IPS-20b (cell line): ENCODE measurements around the gene CHRNE.

Source experiments
- H3K27ac ChIP-seq: one replicate; pipeline ENCODE4 v1.5.1; 2013; ENCODE audit warnings: low read length
- H3K27me3 ChIP-seq: 2 replicates; pipeline ENCODE4 v1.6.1; 2013; ENCODE audit warnings: mild to moderate bottlenecking, low read length, inconsistent platforms; ENCODE audit not compliant: insufficient read depth
- H3K36me3 ChIP-seq: 2 replicates; pipeline ENCODE4 v1.6.1; 2013; ENCODE audit warnings: low read depth, mild to moderate bottlenecking, inconsistent platforms, low read length, moderate library complexity; ENCODE audit not compliant: insufficient read depth
- H3K4me1 ChIP-seq: 2 replicates; pipeline ENCODE4 v1.6.1; 2013; ENCODE audit warnings: mild to moderate bottlenecking, control low read depth, inconsistent platforms, low read length, moderate library complexity; ENCODE audit not compliant: insufficient read depth
- H3K4me3 ChIP-seq: 2 replicates; pipeline ENCODE4 v1.5.1; 2013; ENCODE audit warnings: mild to moderate bottlenecking, low read length, inconsistent platforms
- H3K9ac ChIP-seq: 2 replicates; pipeline ENCODE4 v1.6.1; 2013; ENCODE audit warnings: low read depth, mild to moderate bottlenecking, inconsistent platforms, low read length, moderate library complexity
- H3K9me3 ChIP-seq: 2 replicates; pipeline ENCODE4 v1.6.1; 2013; ENCODE audit warnings: mild to moderate bottlenecking, low read depth, low read length, inconsistent platforms; ENCODE audit not compliant: insufficient read depth

CHRNE gene

GRCh38 chr17:4893272-4893671 lies 9.6 kb downstream of the CHRNE start:
- no peak overlapping the region for H3K9ac ChIP-seq
- no peaks in the 10 kb centered on the region for H3K9me3 ChIP-seq
- H3K27ac ChIP-seq, result no peak overlapping the region
- H3K36me3 ChIP-seq, result peaks cover 61% of the 10 kb centered on the region
- no peaks in the 10 kb centered on the region for H3K27me3 ChIP-seq
- H3K4me3 ChIP-seq, result no peak overlapping the region
- no peaks in the 10 kb centered on the region for H3K4me1 ChIP-seq

GRCh38 chr17:4892499-4893221 lies 10.2 kb downstream of the CHRNE start:
- Histone ChIP-seq H3K4me3 (no peak overlapping the region), H3K36me3 (peaks cover 61% of the 10 kb centered on the region), H3K9me3 (no peaks in the 10 kb centered on the region), H3K27me3 (no peaks in the 10 kb centered on the region), H3K27ac (no peak overlapping the region), H3K4me1 (no peaks in the 10 kb centered on the region), H3K9ac (no peak overlapping the region)

DNA sequence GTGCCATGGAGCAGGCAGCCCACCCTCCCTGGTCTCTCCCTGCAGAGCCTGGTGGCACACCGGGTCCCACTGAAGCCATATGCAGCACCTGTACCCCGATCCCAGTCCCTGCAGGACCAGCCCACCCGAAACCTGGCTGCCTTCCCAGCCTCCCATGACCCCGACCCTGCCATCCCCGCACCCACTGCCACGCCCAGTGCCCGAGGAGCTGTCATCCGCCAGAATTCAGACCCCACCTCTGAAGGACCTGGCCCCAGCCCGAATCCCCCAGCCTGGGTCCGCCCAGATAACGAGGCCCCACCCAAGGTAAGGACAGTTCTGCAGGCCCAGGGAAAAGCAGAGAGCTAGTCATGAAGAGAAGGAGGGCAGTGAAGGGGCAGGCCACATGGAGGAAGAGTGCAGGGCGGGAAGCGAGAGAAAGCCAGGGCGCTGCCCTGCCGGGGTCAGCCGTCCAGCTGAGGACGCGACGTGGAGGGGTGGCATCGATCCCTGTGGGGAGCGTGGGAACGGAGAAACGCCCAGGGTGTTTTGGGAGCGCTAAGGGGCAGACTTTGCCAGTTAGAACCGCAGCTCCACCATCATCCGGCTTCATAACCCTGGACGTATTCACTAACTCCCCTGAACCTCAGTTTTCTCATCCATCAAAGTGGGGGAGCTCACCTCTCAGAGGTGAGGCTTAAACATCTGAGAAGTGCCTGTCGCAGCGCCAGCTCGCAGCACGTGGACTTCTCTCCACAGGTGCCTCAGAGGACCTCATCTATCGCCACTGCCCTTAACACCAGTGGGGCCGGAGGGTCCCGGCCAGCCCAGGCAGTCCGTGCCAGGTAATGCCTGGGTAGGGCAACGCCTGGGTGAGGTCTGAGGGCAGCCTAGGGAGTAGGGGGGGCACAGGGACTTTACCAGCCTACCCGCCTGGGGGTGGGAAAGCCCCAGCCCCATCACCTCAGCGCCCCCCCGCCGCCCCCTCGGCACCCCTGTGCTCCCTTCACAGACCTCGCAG lies 11.2 kb downstream of the CHRNE start:
- Histone ChIP-seq H3K27me3 (no peaks in the 10 kb centered on the region), H3K4me3 (no peak overlapping the region), H3K9ac (no peak overlapping the region), H3K9me3 (no peaks in the 10 kb centered on the region), H3K36me3 (peaks cover 62% of the 10 kb centered on the region), H3K4me1 (no peaks in the 10 kb centered on the region), H3K27ac (no peak overlapping the region)

GRCh38 chr17:4887581-4887980 lies 15.3 kb downstream of the CHRNE start:
- Histone ChIP-seq H3K9ac (no peak overlapping the region), H3K4me3 (no peak overlapping the region), H3K9me3 (no peaks in the 10 kb centered on the region), H3K4me1 (no peaks in the 10 kb centered on the region), H3K27me3 (no peaks in the 10 kb centered on the region), H3K27ac (no peak overlapping the region), H3K36me3 (peaks cover 57% of the 10 kb centered on the region)

DNA sequence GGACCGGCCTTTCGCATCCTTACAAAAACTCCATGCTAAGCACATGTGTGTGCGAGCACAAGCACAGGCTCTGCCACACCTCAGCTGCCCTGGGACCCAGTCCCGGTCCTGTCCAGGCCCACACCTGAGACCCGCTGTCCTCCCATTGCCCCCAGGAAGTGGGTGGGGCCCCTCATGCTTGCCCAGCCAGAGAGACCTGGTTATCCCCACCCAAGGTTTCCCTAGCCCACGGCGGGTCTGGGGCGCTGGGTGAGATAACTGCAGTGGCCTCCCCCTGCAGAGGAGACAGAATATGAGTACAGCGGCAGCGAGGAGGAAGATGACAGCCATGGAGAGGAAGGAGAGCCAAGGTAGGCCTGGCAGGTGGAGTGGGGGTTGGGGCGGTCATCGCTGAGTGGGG lies 16.1 kb downstream of the CHRNE start:
- H3K27me3 ChIP-seq, result no peaks in the 10 kb centered on the region
- no peaks in the 10 kb centered on the region for H3K9me3 ChIP-seq
- H3K9ac ChIP-seq, result no peak overlapping the region
- H3K4me3 ChIP-seq, result no peak overlapping the region
- H3K4me1 ChIP-seq, result no peaks in the 10 kb centered on the region
- H3K27ac ChIP-seq, result no peak overlapping the region
- peaks cover 58% of the 10 kb centered on the region for H3K36me3 ChIP-seq

DNA sequence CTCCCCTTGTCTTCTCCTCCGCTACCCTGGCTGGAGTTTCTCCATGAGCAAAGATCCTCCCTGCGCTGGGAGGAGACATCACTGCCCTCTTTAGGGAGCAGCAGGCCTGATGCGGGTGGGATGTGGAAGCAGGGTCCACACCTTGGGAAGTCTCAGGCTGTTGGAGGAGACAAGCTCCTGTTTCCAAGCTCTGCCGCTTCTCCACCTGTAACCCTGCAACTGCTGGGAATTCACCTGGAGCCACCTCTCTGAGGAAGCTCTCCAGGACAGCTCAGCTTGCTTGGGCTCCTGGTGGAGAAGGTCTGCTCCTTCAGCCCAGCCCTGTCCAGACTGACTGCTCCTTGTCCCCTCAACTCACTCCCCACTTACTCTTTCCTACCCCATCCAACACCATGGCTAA lies 18.4 kb downstream of the CHRNE start:
- no peak overlapping the region for H3K27ac ChIP-seq
- no peak overlapping the region for H3K4me3 ChIP-seq
- H3K4me1 ChIP-seq, result no peaks in the 10 kb centered on the region
- H3K9ac ChIP-seq, result no peak overlapping the region
- H3K27me3 ChIP-seq, result no peaks in the 10 kb centered on the region
- no peaks in the 10 kb centered on the region for H3K9me3 ChIP-seq
- H3K36me3 ChIP-seq, result peaks cover 44% of the 10 kb centered on the region

DNA sequence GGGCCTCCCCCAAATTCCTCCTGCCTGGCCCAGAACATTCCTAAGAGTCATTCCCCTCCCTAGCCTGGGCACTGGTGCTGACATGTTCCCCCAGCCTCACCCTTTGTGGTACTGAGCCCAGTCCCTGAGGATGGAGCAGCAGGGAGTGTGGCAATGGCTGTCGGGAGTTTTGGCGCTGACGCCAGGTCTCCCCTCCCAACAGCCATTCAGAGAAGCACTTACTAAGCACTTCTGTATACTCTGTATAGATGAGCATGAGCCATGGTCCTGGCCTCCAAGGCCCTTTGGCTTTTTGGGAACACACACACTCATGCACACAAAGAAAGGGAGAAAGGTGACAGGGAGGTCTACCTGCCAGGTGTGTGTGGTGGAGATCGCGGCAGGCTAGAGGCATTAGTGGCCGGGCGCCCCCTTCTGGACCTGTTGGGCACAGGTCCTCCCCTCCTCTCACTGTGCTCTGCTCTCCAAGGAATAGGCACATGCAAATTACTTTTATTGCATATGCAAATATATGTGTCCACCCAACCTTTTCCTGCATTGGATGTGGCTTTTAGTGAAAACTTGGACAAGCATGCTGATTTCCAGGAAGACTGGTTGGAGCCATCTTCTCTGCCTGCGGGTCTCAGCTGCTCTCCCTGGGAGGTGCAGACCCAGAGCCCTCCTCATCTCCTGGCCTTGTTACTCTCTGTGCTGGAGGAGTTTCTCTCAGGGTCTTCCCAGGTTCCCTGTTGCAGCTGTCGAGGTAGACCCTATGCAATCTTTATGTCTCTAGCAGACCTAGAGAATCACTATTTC lies 20.9 kb downstream of the CHRNE start:
- H3K36me3 ChIP-seq, result peaks cover 50% of the 10 kb centered on the region

DNA sequence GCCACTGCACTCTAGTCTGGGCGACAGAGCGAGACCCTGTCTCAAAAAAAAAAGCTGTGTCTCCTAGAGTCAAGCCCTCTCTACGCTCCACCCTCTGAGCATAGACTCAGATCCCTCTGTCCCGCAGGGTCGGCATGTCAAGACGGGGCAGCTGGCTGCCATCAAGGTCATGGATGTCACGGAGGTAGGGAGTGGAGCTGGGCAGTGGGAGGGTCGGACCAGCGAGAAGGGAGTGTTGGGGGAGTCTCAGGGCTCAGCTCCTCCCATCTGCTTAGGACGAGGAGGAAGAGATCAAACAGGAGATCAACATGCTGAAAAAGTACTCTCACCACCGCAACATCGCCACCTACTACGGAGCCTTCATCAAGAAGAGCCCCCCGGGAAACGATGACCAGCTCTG lies 22.0 kb downstream of the CHRNE start:
- Histone ChIP-seq H3K9ac (no peak overlapping the region), H3K4me3 (no peak overlapping the region), H3K36me3 (peaks cover 40% of the 10 kb centered on the region), H3K4me1 (no peaks in the 10 kb centered on the region), H3K27ac (no peak overlapping the region), H3K27me3 (no peaks in the 10 kb centered on the region), H3K9me3 (no peaks in the 10 kb centered on the region)

More for the DNA sequence above, 20.9 kb downstream of the CHRNE start:
- no peaks in the 10 kb centered on the region for H3K4me1 ChIP-seq
- no peaks in the 10 kb centered on the region for H3K9me3 ChIP-seq
- H3K9ac ChIP-seq, result no peak overlapping the region
- no peaks in the 10 kb centered on the region for H3K27me3 ChIP-seq
- H3K4me3 ChIP-seq, result no peak overlapping the region
- H3K27ac ChIP-seq, result no peak overlapping the region

DNA sequence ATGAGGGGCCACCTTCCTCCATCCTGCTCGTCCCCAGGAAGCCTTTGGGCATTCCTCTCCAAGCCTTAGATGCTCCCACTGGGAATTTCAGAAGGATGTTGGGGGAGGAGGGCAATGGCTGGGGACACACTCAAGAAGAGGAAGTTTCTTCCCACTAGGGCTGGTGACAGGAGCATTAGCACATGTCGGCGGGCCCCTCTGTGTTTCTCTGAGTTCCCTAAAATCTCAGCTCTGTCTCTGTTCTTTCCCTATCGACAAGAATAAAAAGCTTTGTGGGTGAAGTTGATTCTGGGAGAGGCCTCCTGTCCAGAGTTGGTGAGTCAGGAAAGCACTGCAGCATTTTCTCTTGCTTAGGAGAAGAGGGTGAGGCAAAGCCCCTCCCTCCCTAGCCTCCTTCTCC lies 23.3 kb downstream of the CHRNE start:
- Histone ChIP-seq H3K27ac (no peak overlapping the region), H3K36me3 (peaks cover 27% of the 10 kb centered on the region), H3K4me1 (no peaks in the 10 kb centered on the region), H3K9ac (no peak overlapping the region), H3K9me3 (no peaks in the 10 kb centered on the region), H3K4me3 (no peak overlapping the region), H3K27me3 (no peaks in the 10 kb centered on the region)

- no peak overlapping the region for H3K4me3 ChIP-seq
- H3K9me3 ChIP-seq, result no peaks in the 10 kb centered on the region
- H3K27ac ChIP-seq, result no peak overlapping the region
- no peak overlapping the region for H3K9ac ChIP-seq
- H3K27me3 ChIP-seq, result no peaks in the 10 kb centered on the region
- peaks cover 3% of the 10 kb centered on the region for H3K4me1 ChIP-seq
- H3K36me3 ChIP-seq, result peaks cover 16% of the 10 kb centered on the region; the same call in 1 of the 2 replicates
These were observed 25.8 kb downstream of the CHRNE start for GRCh38 chr17:4877089-4877488.

DNA sequence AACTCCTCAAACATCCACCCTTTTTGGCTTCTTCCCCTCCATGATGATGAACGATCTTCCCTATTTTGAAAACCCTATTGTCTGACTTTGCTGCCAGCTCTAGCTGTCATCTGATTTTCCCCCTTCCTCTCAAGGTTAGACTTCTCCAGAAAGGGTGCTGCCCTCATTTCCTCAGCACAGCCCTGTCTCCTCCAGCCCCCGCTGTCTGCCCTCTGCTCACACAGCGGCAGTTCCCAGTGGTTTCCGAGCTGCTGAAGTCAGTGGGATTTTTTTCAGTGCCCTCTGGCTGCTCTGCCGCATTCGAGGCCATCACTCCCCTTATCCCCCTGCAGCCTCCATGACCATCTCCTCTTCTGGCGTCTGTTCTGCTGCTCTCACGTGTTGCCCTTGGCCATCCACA lies 30.1 kb downstream of the CHRNE start:
- peaks cover 3% of the 10 kb centered on the region for H3K4me1 ChIP-seq
- no peaks in the 10 kb centered on the region for H3K27me3 ChIP-seq
- no peaks in the 10 kb centered on the region for H3K9me3 ChIP-seq
- no peak overlapping the region for H3K27ac ChIP-seq
- H3K36me3 ChIP-seq, result no peaks in the 10 kb centered on the region
- H3K4me3 ChIP-seq, result no peak overlapping the region
- H3K9ac ChIP-seq, result no peak overlapping the region
